Measurements from ENCODE around the gene AKT3.

GRCh38 chr1:243496187-243496646 is 353.8 kb downstream of the AKT3 start:
- TF ChIP-seq CTCF (conservative IDR thresholded peaks at IDR 0.05; ENCODE audit: low read depth, low read length) (no peak), EZH2 (IDR thresholded peaks at IDR 0.05; ENCODE audit: low read length, unreplicated experiment) (no peak)
